ENCODE results near the gene C9orf72.

DNA sequence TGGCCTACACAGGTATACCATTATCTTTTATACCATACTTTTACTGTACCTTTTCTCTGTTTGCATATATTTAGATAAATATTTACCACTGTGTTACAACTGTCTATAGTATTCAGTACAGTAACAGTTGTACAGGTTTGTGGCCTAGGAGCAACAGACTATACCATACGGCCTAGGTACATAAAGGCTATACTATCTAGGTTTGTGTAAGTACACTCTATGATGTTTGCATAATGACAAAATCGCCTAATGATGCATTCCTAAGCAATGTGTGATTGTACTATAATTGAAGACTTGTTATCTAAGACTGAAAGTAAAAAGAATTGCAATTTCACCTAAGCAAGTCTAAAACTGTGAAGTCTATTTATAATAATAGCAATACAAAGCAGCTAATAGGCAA lies 3.9 kb downstream of the C9orf72 start:
- TF ChIP-seq CTCF (IDR thresholded peaks at IDR 0.05) (no peak), POLR2A (IDR thresholded peaks at IDR 0.05) (no peak)
